LNCaP clone FGC (cell line): ENCODE measurements around the gene POGLUT3.

Experiments
- DNase-seq: peaks from one replicate; pipeline ENCODE4 v3.0.0-alpha.2; 2011; ENCODE audit warnings: low read depth
- H3K4me3 ChIP-seq: 2 replicates; pipeline ENCODE4 v1.5.1; 2011; ENCODE audit warnings: mild to moderate bottlenecking, low read depth, low read length, control low read depth
- TF ChIP-seq, protein P1 (sequence below): IDR thresholded peaks from 2 replicates; pipeline ENCODE4 v1.5.1; 2012; ENCODE audit warnings: mild to moderate bottlenecking; ENCODE audit not compliant: control insufficient read depth, insufficient read depth; ENCODE audit errors: extremely low read depth

The POGLUT3 gene

DNA sequence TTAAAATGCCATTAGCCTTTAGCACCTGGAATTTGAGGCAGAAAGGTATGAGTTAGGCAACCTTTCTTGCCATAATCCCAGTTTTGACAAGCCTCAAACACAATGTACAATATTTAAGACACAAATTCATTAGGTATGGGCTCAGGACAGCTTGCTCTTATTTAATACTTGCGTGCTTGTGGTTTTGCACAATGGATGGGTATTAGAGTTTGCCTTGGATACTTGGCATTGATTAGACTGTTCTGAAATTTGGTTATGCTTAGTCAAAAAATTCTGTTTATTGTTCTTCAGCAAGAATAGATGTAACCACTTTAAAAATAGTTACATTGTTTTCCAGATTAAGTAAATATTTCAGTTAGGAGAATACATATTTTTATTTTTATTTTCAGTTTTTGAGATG is 25.5 kb downstream of the POGLUT3 start:
- TF ChIP-seq, protein P1, sequence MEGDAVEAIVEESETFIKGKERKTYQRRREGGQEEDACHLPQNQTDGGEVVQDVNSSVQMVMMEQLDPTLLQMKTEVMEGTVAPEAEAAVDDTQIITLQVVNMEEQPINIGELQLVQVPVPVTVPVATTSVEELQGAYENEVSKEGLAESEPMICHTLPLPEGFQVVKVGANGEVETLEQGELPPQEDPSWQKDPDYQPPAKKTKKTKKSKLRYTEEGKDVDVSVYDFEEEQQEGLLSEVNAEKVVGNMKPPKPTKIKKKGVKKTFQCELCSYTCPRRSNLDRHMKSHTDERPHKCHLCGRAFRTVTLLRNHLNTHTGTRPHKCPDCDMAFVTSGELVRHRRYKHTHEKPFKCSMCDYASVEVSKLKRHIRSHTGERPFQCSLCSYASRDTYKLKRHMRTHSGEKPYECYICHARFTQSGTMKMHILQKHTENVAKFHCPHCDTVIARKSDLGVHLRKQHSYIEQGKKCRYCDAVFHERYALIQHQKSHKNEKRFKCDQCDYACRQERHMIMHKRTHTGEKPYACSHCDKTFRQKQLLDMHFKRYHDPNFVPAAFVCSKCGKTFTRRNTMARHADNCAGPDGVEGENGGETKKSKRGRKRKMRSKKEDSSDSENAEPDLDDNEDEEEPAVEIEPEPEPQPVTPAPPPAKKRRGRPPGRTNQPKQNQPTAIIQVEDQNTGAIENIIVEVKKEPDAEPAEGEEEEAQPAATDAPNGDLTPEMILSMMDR: no peak
- no peak overlapping the region for H3K4me3 ChIP-seq
- no peak for DNase-seq

DNA sequence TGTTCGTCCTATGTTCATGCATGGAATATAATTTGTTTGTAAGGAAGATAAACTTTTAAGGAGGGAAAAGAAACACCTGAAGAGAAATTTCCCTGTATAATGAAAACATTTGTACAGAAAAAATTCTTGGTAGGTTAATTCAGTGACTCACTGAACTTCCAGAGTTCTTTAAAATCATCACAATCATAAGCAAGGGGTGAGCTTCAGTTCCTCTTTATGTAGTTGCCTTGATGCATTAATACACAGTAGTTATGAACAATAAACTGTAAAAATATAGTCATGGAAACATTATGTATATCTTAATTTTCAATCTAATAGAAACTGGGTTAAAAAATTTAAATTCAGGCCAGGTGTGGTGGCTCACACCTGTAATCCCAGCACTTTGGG is 29.7 kb downstream of the POGLUT3 start:
- no peak for DNase-seq
- TF ChIP-seq, protein P1: no peak
- H3K4me3 ChIP-seq: no peak overlapping the region

DNA sequence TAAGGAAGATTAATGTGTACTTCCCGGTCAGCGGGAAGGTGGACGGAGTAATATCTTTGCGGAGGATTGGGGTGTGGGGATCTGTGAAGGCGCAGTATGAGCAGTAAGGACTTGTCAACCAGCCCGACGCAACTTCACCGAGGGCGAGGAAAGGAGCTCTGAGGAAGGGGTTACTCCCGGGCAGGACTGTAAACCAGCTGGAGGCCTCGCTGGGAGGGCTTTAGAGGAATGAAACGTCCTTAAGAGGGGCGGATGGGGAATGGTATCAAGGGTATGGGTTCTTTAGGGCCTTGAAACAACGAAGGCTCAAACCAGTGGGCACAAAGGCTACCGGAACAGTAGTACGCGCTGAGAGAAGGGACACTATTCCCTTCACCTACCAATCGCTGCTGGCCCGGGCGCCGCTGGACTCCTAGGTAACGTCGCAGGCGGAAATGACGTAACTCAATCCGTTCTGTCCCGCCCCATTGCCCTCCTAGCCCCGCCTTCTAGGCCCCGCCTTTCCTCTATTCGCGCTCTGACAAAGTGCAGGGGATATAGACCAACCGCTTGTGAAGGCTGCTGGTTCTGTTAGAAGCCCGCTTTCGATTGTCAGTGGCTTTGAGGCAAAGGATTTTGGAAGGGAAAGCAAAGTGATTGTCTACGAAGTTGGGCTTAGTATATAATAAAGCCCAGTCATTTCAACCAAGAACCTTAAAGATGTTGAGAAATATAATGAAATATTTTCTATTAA is 30.9 kb downstream of the POGLUT3 start, which contains the start of gene C11orf65:
C11orf65 (minus strand) TSS at position 439 of the 733 bp plus-strand sequence. CDS start 5,970 bp downstream, outside the sequence.
- H3K4me3 ChIP-seq: peak within 1 kb of the TSS; percentile 77
- TF ChIP-seq, protein P1: no peak
- DNase-seq: peak; percentile 91

DNA sequence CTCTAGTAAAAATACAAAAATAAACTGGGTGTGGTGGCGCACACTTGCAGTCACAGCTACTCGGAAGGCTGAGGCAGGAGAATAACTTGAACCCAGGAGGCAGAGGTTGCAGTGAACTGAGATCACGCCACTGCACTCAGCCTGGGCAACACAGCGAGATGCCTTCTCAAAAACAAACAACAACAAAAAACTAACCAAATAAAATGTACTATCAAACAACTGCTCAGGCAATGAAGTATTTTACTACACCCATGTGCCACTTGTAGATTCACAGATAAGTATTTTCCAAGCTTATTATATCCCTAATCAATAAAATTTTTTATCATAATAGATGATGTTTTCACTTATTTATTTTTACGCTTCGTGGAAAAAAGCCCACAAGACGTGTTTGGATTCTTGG is 31.8 kb downstream of the POGLUT3 start:
- TF ChIP-seq, protein P1: no peak
- H3K4me3 ChIP-seq: peak overlapping the region; percentile 77
- no peak for DNase-seq

DNA sequence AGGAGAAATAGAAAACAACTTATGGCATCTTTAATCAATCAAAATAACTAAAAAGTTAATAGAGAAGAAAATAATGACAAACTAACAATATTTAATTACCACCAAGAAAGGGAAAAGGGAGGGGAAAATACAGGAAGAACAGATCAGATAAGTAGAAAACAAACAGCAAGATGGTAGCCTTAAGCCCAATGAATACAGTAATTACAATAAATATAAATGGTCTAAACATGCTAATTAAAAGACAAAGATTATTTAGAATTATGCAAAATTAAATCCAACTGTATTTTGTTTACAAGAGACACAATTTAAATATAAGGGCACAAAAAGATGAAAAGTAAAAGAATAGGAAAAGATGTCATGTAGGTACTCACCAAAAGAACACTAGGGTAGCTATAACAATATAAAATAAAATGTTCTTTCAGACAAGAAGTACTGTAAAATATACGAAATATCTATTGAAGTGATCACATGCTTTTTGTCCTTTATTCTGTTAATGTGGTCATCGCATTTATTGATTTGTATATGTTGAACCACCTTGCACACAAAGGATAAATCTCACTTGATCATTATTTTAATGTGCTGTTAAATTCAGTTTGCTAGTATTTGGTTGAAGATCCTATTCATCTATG is 44.9 kb downstream of the POGLUT3 start:
- TF ChIP-seq, protein P1: no peak
- DNase-seq: no peak
- H3K4me3 ChIP-seq: no peak overlapping the region
